ENCODE results near the gene ZNF611.
"Not testable (repeated sequence)": the region's sequence is repeated elsewhere in the genome, so short reads cannot be mapped to it uniquely, and the experiment has no call there.

Gene ZNF611

DNA sequence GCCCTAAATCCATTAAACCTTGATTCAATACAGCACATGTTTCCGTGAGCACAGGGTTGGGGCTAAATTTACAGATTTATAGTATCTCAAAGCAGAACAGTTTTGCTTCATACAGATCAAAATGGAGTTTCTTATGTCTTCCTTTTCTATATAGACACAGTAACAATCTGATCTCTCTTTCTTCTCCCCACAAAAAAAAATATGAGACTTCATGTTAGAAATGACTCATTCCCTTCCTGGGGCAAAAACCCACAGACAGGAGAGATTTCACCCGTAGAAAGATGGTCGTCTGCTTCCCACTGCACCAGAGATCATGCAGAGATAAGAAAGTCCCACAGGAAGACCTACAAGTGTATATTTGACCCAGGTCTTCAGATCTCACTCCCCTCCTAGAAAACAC, 7.7 kb upstream of the ZNF611 start:
- DNase-seq = peak; percentile 50
- Histone ChIP-seq H4K20me1 (ENCODE audit: insufficient read depth, low read length) (no peaks in the 10 kb centered on the region), H3K4me3 (ENCODE audit: low read depth in 1 of 2, low read length in 2 of 2) (no peak overlapping the region), H2AFZ (ENCODE audit: low read depth, low read length) (no peak overlapping the region), H3K27me3 (ENCODE audit: insufficient read depth, low read length, poor library complexity) (no peaks in the 10 kb centered on the region), H3K4me1 (ENCODE audit: insufficient read depth, low read length) (peaks cover 23% of the 10 kb centered on the region), H3K9me3 (ENCODE audit: insufficient read depth, low read length, severe bottlenecking) (no peaks in the 10 kb centered on the region), H3K9ac (ENCODE audit: low read depth, low read length) (0 out of 2 replicates have a peak overlapping the region, but pooled peaks have one; percentile 1), H3K4me2 (ENCODE audit: insufficient read depth, low read length) (peak overlapping the region; percentile 37), H3K27ac (ENCODE audit: low read length) (peak overlapping the region; percentile 44; the same call in 1 of the 2 replicates), H3K36me3 (ENCODE audit: insufficient read depth, low read length) (no peaks in the 10 kb centered on the region), H3K79me2 (ENCODE audit: insufficient read depth, low read length) (no peaks in the 10 kb centered on the region)
- peak; percentile 83 for ATAC-seq (ENCODE audit: insufficient read depth, low read depth)
- TF ChIP-seq EZH2 (IDR thresholded peaks at IDR 0.05; ENCODE audit: borderline replicate concordance, low read depth, low read length, severe bottlenecking) = no peak
- TF ChIP-seq, protein P1, sequence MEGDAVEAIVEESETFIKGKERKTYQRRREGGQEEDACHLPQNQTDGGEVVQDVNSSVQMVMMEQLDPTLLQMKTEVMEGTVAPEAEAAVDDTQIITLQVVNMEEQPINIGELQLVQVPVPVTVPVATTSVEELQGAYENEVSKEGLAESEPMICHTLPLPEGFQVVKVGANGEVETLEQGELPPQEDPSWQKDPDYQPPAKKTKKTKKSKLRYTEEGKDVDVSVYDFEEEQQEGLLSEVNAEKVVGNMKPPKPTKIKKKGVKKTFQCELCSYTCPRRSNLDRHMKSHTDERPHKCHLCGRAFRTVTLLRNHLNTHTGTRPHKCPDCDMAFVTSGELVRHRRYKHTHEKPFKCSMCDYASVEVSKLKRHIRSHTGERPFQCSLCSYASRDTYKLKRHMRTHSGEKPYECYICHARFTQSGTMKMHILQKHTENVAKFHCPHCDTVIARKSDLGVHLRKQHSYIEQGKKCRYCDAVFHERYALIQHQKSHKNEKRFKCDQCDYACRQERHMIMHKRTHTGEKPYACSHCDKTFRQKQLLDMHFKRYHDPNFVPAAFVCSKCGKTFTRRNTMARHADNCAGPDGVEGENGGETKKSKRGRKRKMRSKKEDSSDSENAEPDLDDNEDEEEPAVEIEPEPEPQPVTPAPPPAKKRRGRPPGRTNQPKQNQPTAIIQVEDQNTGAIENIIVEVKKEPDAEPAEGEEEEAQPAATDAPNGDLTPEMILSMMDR (IDR thresholded peaks at IDR 0.05; ENCODE audit: borderline replicate concordance, extremely low read depth, low read length, poor library complexity, severe bottlenecking) = no peak

DNA sequence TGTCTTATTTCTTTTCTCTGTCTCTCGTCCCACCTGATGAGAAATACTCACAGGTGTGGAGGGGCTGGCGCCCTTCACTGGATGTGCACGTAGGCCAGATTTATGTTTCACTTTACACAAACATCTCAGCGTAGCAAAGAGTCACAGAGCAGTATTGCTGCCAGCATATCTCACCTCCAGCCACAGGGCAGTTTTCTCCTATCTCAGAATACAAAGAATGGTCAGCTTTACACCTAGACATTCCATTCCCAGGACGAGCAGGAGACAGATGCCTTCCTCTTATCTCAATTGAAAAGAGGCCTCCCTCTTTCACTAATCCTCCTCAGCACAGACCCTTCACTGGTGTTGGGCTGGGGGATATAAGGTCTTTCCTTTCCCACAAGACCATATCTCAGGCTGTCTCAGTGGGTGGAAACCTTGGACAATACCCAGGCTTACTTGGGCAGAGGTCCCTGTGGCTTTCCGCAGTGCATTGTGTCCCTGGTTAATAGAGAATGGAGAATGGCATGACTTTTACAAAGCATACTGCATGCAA, 7.2 kb upstream of the ZNF611 start:
- Histone ChIP-seq H3K4me3 (ENCODE audit: low read depth in 1 of 2, low read length in 2 of 2) (no peak overlapping the region), H3K27ac (ENCODE audit: low read length) (peak overlapping the region; percentile 44; the same call in 1 of the 2 replicates), H3K9me3 (ENCODE audit: insufficient read depth, low read length, severe bottlenecking) (no peaks in the 10 kb centered on the region), H3K4me2 (ENCODE audit: insufficient read depth, low read length) (peak overlapping the region; percentile 37), H3K4me1 (ENCODE audit: insufficient read depth, low read length) (peaks cover 23% of the 10 kb centered on the region), H3K36me3 (ENCODE audit: insufficient read depth, low read length) (no peaks in the 10 kb centered on the region), H3K9ac (ENCODE audit: low read depth, low read length) (0 out of 2 replicates have a peak overlapping the region, but pooled peaks have one; percentile 1), H4K20me1 (ENCODE audit: insufficient read depth, low read length) (no peaks in the 10 kb centered on the region), H3K79me2 (ENCODE audit: insufficient read depth, low read length) (no peaks in the 10 kb centered on the region), H2AFZ (ENCODE audit: low read depth, low read length) (no peak overlapping the region), H3K27me3 (ENCODE audit: insufficient read depth, low read length, poor library complexity) (no peaks in the 10 kb centered on the region)
- DNase-seq (no peak), ATAC-seq (ENCODE audit: insufficient read depth, low read depth) (no peak)
- TF ChIP-seq, protein P1 (IDR thresholded peaks at IDR 0.05; ENCODE audit: borderline replicate concordance, extremely low read depth, low read length, poor library complexity, severe bottlenecking) = no peak
- no peak for TF ChIP-seq EZH2 (IDR thresholded peaks at IDR 0.05; ENCODE audit: borderline replicate concordance, low read depth, low read length, severe bottlenecking)

DNA sequence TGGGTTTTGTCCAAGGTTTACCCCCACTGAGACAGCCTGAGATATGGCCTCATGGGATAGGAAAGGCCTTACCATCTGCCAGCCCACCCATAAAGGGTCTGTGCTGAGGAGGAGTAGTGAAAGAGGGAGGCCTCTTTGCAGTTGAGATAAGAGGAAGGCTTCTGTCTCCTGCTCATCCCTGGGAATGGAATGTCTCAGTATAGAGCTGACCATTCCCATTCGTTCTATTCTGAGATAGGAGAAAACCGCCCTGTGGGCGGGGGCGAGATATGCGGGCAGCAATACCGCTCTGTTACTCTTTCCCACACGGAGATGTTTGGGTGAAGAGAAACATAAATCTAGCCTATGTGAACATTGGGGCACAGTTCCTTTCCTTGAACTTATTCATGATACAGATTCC, 6.5 kb upstream of the ZNF611 start:
- not testable (repeated sequence) for H3K36me3 ChIP-seq (ENCODE audit: insufficient read depth, low read length); H3K9ac ChIP-seq (ENCODE audit: low read depth, low read length); H3K4me2 ChIP-seq (ENCODE audit: insufficient read depth, low read length); DNase-seq; H3K27me3 ChIP-seq (ENCODE audit: insufficient read depth, low read length, poor library complexity); H4K20me1 ChIP-seq (ENCODE audit: insufficient read depth, low read length); H3K79me2 ChIP-seq (ENCODE audit: insufficient read depth, low read length); H3K27ac ChIP-seq (ENCODE audit: low read length); H3K4me3 ChIP-seq (ENCODE audit: low read depth in 1 of 2, low read length in 2 of 2); H3K9me3 ChIP-seq (ENCODE audit: insufficient read depth, low read length, severe bottlenecking); H2AFZ ChIP-seq (ENCODE audit: low read depth, low read length); ATAC-seq (ENCODE audit: insufficient read depth, low read depth)
- H3K4me1 ChIP-seq (ENCODE audit: insufficient read depth, low read length) = peaks cover 23% of the 10 kb centered on the region

DNA sequence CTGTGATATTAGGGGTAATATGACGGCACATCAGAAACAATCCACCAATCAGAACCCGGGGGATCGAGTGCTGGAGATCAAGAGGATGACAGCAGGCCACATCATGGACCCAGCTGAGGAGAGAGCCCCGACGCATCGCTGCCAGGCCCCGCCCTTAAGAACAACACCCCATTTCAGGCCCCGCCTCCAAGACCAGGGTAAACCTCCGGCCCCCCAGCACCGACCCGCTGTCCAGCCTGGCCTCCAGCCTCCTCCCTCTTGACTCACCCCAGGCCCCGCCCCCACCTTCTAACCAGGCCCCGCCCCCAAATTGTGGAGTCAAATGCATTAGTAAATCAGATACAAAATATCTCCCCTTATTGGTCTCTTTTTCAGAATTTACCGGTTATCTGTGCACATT, 4.7 kb upstream of the ZNF611 start:
- no peak for DNase-seq
- ATAC-seq (ENCODE audit: insufficient read depth, low read depth) = no peak
- TF ChIP-seq, protein P1 (IDR thresholded peaks at IDR 0.05; ENCODE audit: borderline replicate concordance, extremely low read depth, low read length, poor library complexity, severe bottlenecking) = no peak
- no peak for TF ChIP-seq EZH2 (IDR thresholded peaks at IDR 0.05; ENCODE audit: borderline replicate concordance, low read depth, low read length, severe bottlenecking)
- H3K4me2 ChIP-seq (ENCODE audit: insufficient read depth, low read length) = no peak overlapping the region
- no peak overlapping the region for H2AFZ ChIP-seq (ENCODE audit: low read depth, low read length)
- peaks cover 3% of the 10 kb centered on the region for H3K79me2 ChIP-seq (ENCODE audit: insufficient read depth, low read length)
- peaks cover 36% of the 10 kb centered on the region for H3K4me1 ChIP-seq (ENCODE audit: insufficient read depth, low read length)
- no peaks in the 10 kb centered on the region for H3K9me3 ChIP-seq (ENCODE audit: insufficient read depth, low read length, severe bottlenecking)
- no peaks in the 10 kb centered on the region for H3K36me3 ChIP-seq (ENCODE audit: insufficient read depth, low read length)
- no peak overlapping the region for H3K27ac ChIP-seq (ENCODE audit: low read length)
- H3K27me3 ChIP-seq (ENCODE audit: insufficient read depth, low read length, poor library complexity) = no peaks in the 10 kb centered on the region
- H3K9ac ChIP-seq (ENCODE audit: low read depth, low read length) = no peak overlapping the region
- H4K20me1 ChIP-seq (ENCODE audit: insufficient read depth, low read length) = no peaks in the 10 kb centered on the region
- no peak overlapping the region for H3K4me3 ChIP-seq (ENCODE audit: low read depth in 1 of 2, low read length in 2 of 2)
